Naive thymus-derived CD4-positive, alpha-beta T cell (primary cell): Measurements from ENCODE around the gene AKAP13. TPM values are rescaled to one million over a fixed set of nuclear protein-coding genes. Genes with fewer than 3 reads are reported as not detected.

Experiments used
- ATAC-seq: fragments of 150-1000 bp; cut with Tn5 transposase; 2 replicates; pipeline ENCODE4 v1.10.0; 2021; ENCODE audit warnings: mild to moderate bottlenecking, moderate library complexity
- CTCF ChIA-PET: fragments of 350-600 bp; sonication (Branson Sonifier 250); formaldehyde crosslinking; loops from one replicate; lab custom pipeline; 2021; ENCODE audit warnings: antibody characterized with exemption; lab: Charles Lee
- POLR2A ChIA-PET: fragments of 350-600 bp; sonication (Branson Sonifier 250); formaldehyde crosslinking; loops from one replicate; lab custom pipeline; 2021; ENCODE audit warnings: antibody characterized with exemption, inconsistent platforms; lab: Charles Lee
- DNase-seq, 9 donors: peaks; one replicate each; pipeline versions ENCODE4 v3.0.0 to v3.0.0-alpha.2; 2020 to 2022; ENCODE audit warnings: mixed read lengths in 1 of 9
- H3K27ac ChIP-seq: one replicate; pipeline ENCODE4 v1.7.0; 2013; ENCODE audit warnings: mild to moderate bottlenecking, low read depth, low read length, moderate library complexity
- H3K27me3 ChIP-seq, 2 donors: one replicate each; pipeline ENCODE4 v1.7.0; 2013; ENCODE audit warnings: low read length in 2 of 2, mild to moderate bottlenecking in 2 of 2, moderate library complexity in 2 of 2; ENCODE audit not compliant: control insufficient read depth in 2 of 2, insufficient read depth in 2 of 2
- H3K36me3 ChIP-seq, 3 experiments: 1 replicate in 2 of 3; 2 replicates in 1 of 3; pipeline ENCODE4 v1.7.0; 2013; ENCODE audit warnings: low read length in 3 of 3, mild to moderate bottlenecking in 3 of 3, moderate library complexity in 1 of 3; ENCODE audit not compliant: insufficient read depth in 3 of 3, control insufficient read depth in 2 of 3
- H3K4me1 ChIP-seq, 2 donors: one replicate each; pipeline ENCODE4 v1.7.0; 2013; ENCODE audit warnings: low read length in 2 of 2, mild to moderate bottlenecking in 2 of 2, moderate library complexity in 1 of 2; ENCODE audit not compliant: control insufficient read depth in 2 of 2, insufficient read depth in 2 of 2
- H3K4me3 ChIP-seq: 2 replicates; pipeline ENCODE4 v1.7.0; 2013; ENCODE audit warnings: mild to moderate bottlenecking, low read length
- H3K9me3 ChIP-seq, 3 experiments: 1 replicate in 2 of 3; 2 replicates in 1 of 3; pipeline ENCODE4 v1.7.0; 2013; ENCODE audit warnings: low read length in 3 of 3; ENCODE audit not compliant: control insufficient read depth in 2 of 3
- H3K27ac Mint-ChIP-seq, 9 donors: one replicate each; pipeline ENCODE4 v1.8.0; 2020 to 2022; ENCODE audit warnings: mixed read lengths in 9 of 9, mild to moderate bottlenecking in 8 of 9, moderate library complexity in 5 of 9, inconsistent platforms in 2 of 9
- H3K27me3 Mint-ChIP-seq, 5 donors: one replicate each; pipeline ENCODE4 v1.8.0; 2021 to 2022; ENCODE audit warnings: mixed read lengths in 5 of 5, mild to moderate bottlenecking in 1 of 5
- H3K36me3 Mint-ChIP-seq, 5 donors: one replicate each; pipeline ENCODE4 v1.8.0; 2020 to 2022; ENCODE audit warnings: mixed read lengths in 5 of 5, mild to moderate bottlenecking in 3 of 5, inconsistent platforms in 1 of 5
- H3K4me1 Mint-ChIP-seq, 7 donors: one replicate each; pipeline ENCODE4 v1.8.0; 2020 to 2022; ENCODE audit warnings: mixed read lengths in 7 of 7, mild to moderate bottlenecking in 3 of 7, inconsistent platforms in 1 of 7
- H3K4me3 Mint-ChIP-seq, 10 donors: one replicate each; pipeline ENCODE4 v1.8.0; 2020 to 2022; ENCODE audit warnings: mild to moderate bottlenecking in 10 of 10, mixed read lengths in 10 of 10, moderate library complexity in 6 of 10, inconsistent platforms in 2 of 10
- H3K9me3 Mint-ChIP-seq, 11 donors: one replicate each; pipeline ENCODE4 v1.8.0; 2020 to 2022; ENCODE audit warnings: mixed read lengths in 11 of 11, mild to moderate bottlenecking in 4 of 11, inconsistent platforms in 1 of 11, moderate library complexity in 1 of 11
- intact Hi-C, 2 donors: fragments of 100-400 bp; cut with micrococcal nuclease; formaldehyde crosslinking; loops; one replicate each; pipeline ENCODE4 v1.15.1; 2023
- polyA plus RNA-seq, 2 donors: library from polyadenylated mRNA; unstranded; fragments of 300-500 nt; fragmentation: Illumina TruSeq; gene quantifications; one replicate each; pipeline ENCODE4 v1.2.3, GENCODE V29; 2021
- total RNA-seq, 6 experiments: library from RNA in 5 of 6; stranded (reverse) in 5 of 6; gene quantifications; 1 replicate in 5 of 6; 2 replicates in 1 of 6; pipeline ENCODE4 v1.2.3 and lab custom pipeline; 2021 to 2026

Gene AKAP13
- total and polyA plus RNA-seq, 7 experiments from 2014 or later, result 108 to 400 (median 231) TPM

GRCh38 chr15:85730001-85730820 lies 349.8 kb downstream of the AKAP13 start:
- peak; percentile 90 for ATAC-seq
- Histone ChIP-seq H3K4me3 (no peak overlapping the region), H3K27ac (no peak overlapping the region), H3K36me3 (peaks cover 40 to 88% (median 65%) of the 10 kb centered on the region in 3 experiments), H3K27me3 (no peaks in the 10 kb centered on the region), H3K4me1 (no peaks in the 10 kb centered on the region), H3K9me3 (peaks cover 0 to 10% (median 0%) of the 10 kb centered on the region in 3 experiments)
- no peaks in the 10 kb centered on the region for H3K27me3 Mint-ChIP-seq
- peaks cover 0 to 16% (median 6%) of the 10 kb centered on the region in 11 donors for H3K9me3 Mint-ChIP-seq
- POLR2A ChIA-PET, result interaction anchor here (0.9 to 1.2 kb wide), 3 partner anchors 11 to 63 kb away, joined by 3 to 5 read pairs (median 3); no protein-coding TSS in a partner anchor
- intact Hi-C loops, result loop anchor here (1.0 to 5.0 kb wide), 6 partner anchors 62 to 433 kb away; partner anchors contain the start of gene KLHL25 (in 2 of the 2)
- peaks cover 0 to 28% (median 14%) of the 10 kb centered on the region in 7 donors for H3K4me1 Mint-ChIP-seq
- no peak overlapping the region for H3K4me3 Mint-ChIP-seq
- CTCF ChIA-PET, result interaction anchor here (0.6 to 4.6 kb wide), 10 partner anchors 13 to 175 kb away, joined by 3 to 74 read pairs (median 4); no protein-coding TSS in a partner anchor
- peaks cover 33 to 69% (median 41%) of the 10 kb centered on the region in 5 donors for H3K36me3 Mint-ChIP-seq
- H3K27ac Mint-ChIP-seq, result peak overlapping the region; percentile 7 to 88 (median 47)
- DNase-seq, result peak in 7 of 9 donors; percentile 48 to 72 (median 62)

- Mint-ChIP-seq H3K36me3 (peaks cover 26 to 60% (median 39%) of the 10 kb centered on the region in 5 donors), H3K27ac (peak overlapping the region in 6 of 9 donors; percentile 13 to 70 (median 42)), H3K4me3 (no peak overlapping the region), H3K27me3 (no peaks in the 10 kb centered on the region), H3K4me1 (peaks cover 0 to 28% (median 14%) of the 10 kb centered on the region in 7 donors), H3K9me3 (peaks cover 0 to 16% (median 6%) of the 10 kb centered on the region in 11 donors)
- peaks cover 0 to 10% (median 0%) of the 10 kb centered on the region in 3 experiments for H3K9me3 ChIP-seq
- ChIA-PET CTCF (no interaction called here), POLR2A (no interaction called here)
- no peaks in the 10 kb centered on the region for H3K27me3 ChIP-seq
- H3K36me3 ChIP-seq, result peaks cover 41 to 76% (median 57%) of the 10 kb centered on the region in 3 experiments
- no peaks in the 10 kb centered on the region for H3K4me1 ChIP-seq
- no peak overlapping the region for H3K27ac ChIP-seq
- intact Hi-C loops, result loop anchor here in 1 of 2 donors (5.0 kb wide), 2 partner anchors 59 to 436 kb away; partner anchors contain the start of gene KLHL25
- DNase-seq (no peak), ATAC-seq (no peak)
- no peak overlapping the region for H3K4me3 ChIP-seq
These were observed 353.0 kb downstream of the AKAP13 start for GRCh38 chr15:85733416-85733815.

DNA sequence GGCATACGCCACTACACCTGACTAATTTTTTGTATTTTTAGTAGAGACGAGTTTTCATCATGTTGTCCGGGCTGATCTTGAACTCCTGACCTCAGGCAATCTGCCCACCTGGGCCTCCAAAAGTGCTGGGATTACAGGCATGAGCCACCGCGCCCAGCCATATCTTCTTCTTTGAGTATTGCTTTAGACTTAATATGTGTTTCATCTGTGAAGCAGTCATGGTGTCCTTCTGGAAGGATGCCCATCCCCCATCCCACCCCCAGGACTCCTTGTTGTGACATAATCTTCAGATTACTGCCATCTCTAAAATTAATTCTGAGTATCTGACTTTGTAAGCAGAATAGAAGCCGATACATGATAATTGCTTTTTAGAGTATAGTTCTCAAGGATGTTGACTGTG lies 356.7 kb downstream of the AKAP13 start:
- Histone ChIP-seq H3K4me3 (no peak overlapping the region), H3K27ac (no peak overlapping the region), H3K9me3 (peaks cover 0 to 10% (median 0%) of the 10 kb centered on the region in 3 experiments), H3K36me3 (peaks cover 43 to 72% (median 53%) of the 10 kb centered on the region in 3 experiments), H3K4me1 (no peaks in the 10 kb centered on the region), H3K27me3 (no peaks in the 10 kb centered on the region)
- Mint-ChIP-seq H3K9me3 (peaks cover 0 to 16% (median 6%) of the 10 kb centered on the region in 11 donors), H3K27ac (peak overlapping the region in 2 of 9 donors; percentile 33 to 41), H3K36me3 (peaks cover 22 to 57% (median 42%) of the 10 kb centered on the region in 5 donors), H3K27me3 (no peaks in the 10 kb centered on the region), H3K4me1 (peaks cover 0 to 20% (median 7%) of the 10 kb centered on the region in 7 donors), H3K4me3 (no peak overlapping the region)
- DNase-seq (no peak), ATAC-seq (no peak)
- ChIA-PET CTCF (interaction anchor here (0.7 to 1.3 kb wide), 2 partner anchors 103 to 1221 kb away, joined by 3 read pairs; no protein-coding TSS in a partner anchor), POLR2A (no interaction called here)
- intact Hi-C loops, result no loop called here

DNA sequence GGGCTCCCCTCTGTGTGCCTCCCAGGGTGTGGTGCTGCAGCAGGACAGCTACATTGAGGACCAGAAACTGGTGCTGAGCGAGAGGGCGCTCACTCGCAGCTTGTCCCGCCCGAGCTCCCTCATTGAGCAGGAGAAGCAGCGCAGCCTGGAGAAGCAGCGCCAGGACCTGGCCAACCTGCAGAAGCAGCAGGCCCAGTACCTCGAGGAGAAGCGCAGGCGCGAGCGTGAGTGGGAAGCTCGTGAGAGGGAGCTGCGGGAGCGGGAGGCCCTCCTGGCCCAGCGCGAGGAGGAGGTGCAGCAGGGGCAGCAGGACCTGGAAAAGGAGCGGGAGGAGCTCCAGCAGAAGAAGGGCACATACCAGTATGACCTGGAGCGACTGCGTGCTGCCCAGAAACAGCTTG lies 360.6 kb downstream of the AKAP13 start:
- no peak for DNase-seq

GRCh38 chr15:85741662-85742061 lies 361.3 kb downstream of the AKAP13 start:
- Mint-ChIP-seq H3K27ac (peak overlapping the region in 4 of 9 donors; percentile 30 to 75 (median 40)), H3K4me3 (no peak overlapping the region), H3K9me3 (peaks cover 0 to 7% (median 0%) of the 10 kb centered on the region in 11 donors), H3K36me3 (peaks cover 0 to 61% (median 21%) of the 10 kb centered on the region in 5 donors), H3K4me1 (peaks cover 0 to 5% (median 0%) of the 10 kb centered on the region in 7 donors), H3K27me3 (no peaks in the 10 kb centered on the region)
- DNase-seq (no peak), ATAC-seq (no peak)
- Histone ChIP-seq H3K4me3 (no peak overlapping the region), H3K36me3 (peaks cover 36 to 77% (median 51%) of the 10 kb centered on the region in 3 experiments), H3K4me1 (no peaks in the 10 kb centered on the region), H3K27me3 (no peaks in the 10 kb centered on the region), H3K9me3 (no peaks in the 10 kb centered on the region), H3K27ac (no peak overlapping the region)
- intact Hi-C loops, result no loop called here
- CTCF ChIA-PET, result interaction anchor here (1.2 kb wide), 1 partner anchor 44 kb away, joined by 3 read pairs; no protein-coding TSS in a partner anchor
- POLR2A ChIA-PET, result no interaction called here

More for the DNA sequence above, 360.6 kb downstream of the AKAP13 start:
- H3K36me3 ChIP-seq, result peaks cover 39 to 77% (median 53%) of the 10 kb centered on the region in 3 experiments
- intact Hi-C loops, result no loop called here
- no peaks in the 10 kb centered on the region for H3K9me3 ChIP-seq
- Mint-ChIP-seq H3K36me3 (peaks cover 0 to 55% (median 21%) of the 10 kb centered on the region in 5 donors), H3K27me3 (no peaks in the 10 kb centered on the region), H3K4me3 (no peak overlapping the region), H3K9me3 (peaks cover 0 to 7% (median 0%) of the 10 kb centered on the region in 11 donors), H3K27ac (no peak overlapping the region), H3K4me1 (peaks cover 0 to 5% (median 0%) of the 10 kb centered on the region in 7 donors)
- POLR2A ChIA-PET, result no interaction called here
- no peaks in the 10 kb centered on the region for H3K4me1 ChIP-seq
- CTCF ChIA-PET, result interaction anchor here (1.2 kb wide), 1 partner anchor 45 kb away, joined by 3 read pairs; no protein-coding TSS in a partner anchor
- ATAC-seq, result no peak
- H3K27ac ChIP-seq, result no peak overlapping the region
- no peak overlapping the region for H3K4me3 ChIP-seq
- H3K27me3 ChIP-seq, result no peaks in the 10 kb centered on the region

GRCh38 chr15:85742186-85742821 lies 361.9 kb downstream of the AKAP13 start:
- Mint-ChIP-seq H3K4me1 (peaks cover 0 to 5% (median 0%) of the 10 kb centered on the region in 7 donors), H3K27me3 (no peaks in the 10 kb centered on the region), H3K9me3 (peaks cover 0 to 7% (median 0%) of the 10 kb centered on the region in 11 donors), H3K36me3 (peaks cover 0 to 60% (median 21%) of the 10 kb centered on the region in 5 donors), H3K4me3 (no peak overlapping the region), H3K27ac (peak overlapping the region in 8 of 9 donors; percentile 9 to 81 (median 48))
- Histone ChIP-seq H3K4me1 (no peaks in the 10 kb centered on the region), H3K27ac (no peak overlapping the region), H3K9me3 (no peaks in the 10 kb centered on the region), H3K27me3 (no peaks in the 10 kb centered on the region), H3K36me3 (peaks cover 41 to 78% (median 44%) of the 10 kb centered on the region in 3 experiments), H3K4me3 (no peak overlapping the region)
- ChIA-PET CTCF (interaction anchor here (0.6 to 1.2 kb wide), 4 partner anchors 12 to 283 kb away, joined by 3 to 4 read pairs (median 4); no protein-coding TSS in a partner anchor), POLR2A (no interaction called here)
- ATAC-seq (no peak), DNase-seq (no peak)
- intact Hi-C loops, result no loop called here
